Ascending aorta (tissue), 2 donors: Measurements from ENCODE around the gene CCT7. TPM values are rescaled to one million over a fixed set of nuclear protein-coding genes. Genes with fewer than 3 reads are reported as not detected.

ENCODE experiments used
- DNase-seq, 2 donors: peaks; one replicate each; pipeline ENCODE4 v3.0.0-alpha.2; 2019; ENCODE audit warnings: low spot score in 2 of 2
- H3K27ac ChIP-seq, 2 donors: fragments of 200-600 bp; sonication (generic); one replicate each; pipeline ENCODE4 v1.5.1; 2016 to 2017; ENCODE audit warnings: mild to moderate bottlenecking in 1 of 2
- H3K27me3 ChIP-seq: fragments of 200-600 bp; sonication (generic); one replicate; pipeline ENCODE4 v1.5.1; 2017
- H3K36me3 ChIP-seq, 2 donors: fragments of 200-600 bp; sonication (generic); one replicate each; pipeline ENCODE4 v1.5.1; 2016
- H3K4me1 ChIP-seq, 2 donors: fragments of 200-600 bp; sonication (generic); one replicate each; pipeline ENCODE4 v1.5.1; 2016 to 2017; ENCODE audit warnings: mild to moderate bottlenecking in 1 of 2
- H3K4me3 ChIP-seq, 2 donors: fragments of 200-600 bp; sonication (generic); one replicate each; pipeline ENCODE4 v1.5.1; 2016 to 2017; ENCODE audit warnings: mild to moderate bottlenecking in 1 of 2
- H3K9me3 ChIP-seq, 2 donors: fragments of 200-600 bp; sonication (generic); one replicate each; pipeline ENCODE4 v1.5.1; 2016
- CTCF ChIP-seq, 3 experiments: fragments of 200-600 bp in 2 of 3; fragments of 450-650 bp in 1 of 3; sonication (generic) in 2 of 3; IDR thresholded peaks; one replicate each; pipeline ENCODE4 v1.5.1; 2016 to 2019; ENCODE audit warnings: antibody characterized with exemption in 3 of 3, mild to moderate bottlenecking in 1 of 3, moderate library complexity in 1 of 3
- intact Hi-C: fragments of 100-400 bp; cut with DNase I; formaldehyde crosslinking; loops from one replicate; pipeline ENCODE4 v1.15.1; 2023
- total RNA-seq: library from RNA; depleted of rRNA; stranded (reverse); fragments of >200 nt; gene quantifications from one replicate; pipeline ENCODE4 v1.1.0, GENCODE V29; 2016

CCT7 gene
- total RNA-seq, 1 donor from 2014 or later, result 226 TPM

GRCh38 chr2:73202156-73203054, 31.7 kb upstream of the CCT7 start, which contains the start of gene NOTO:
TSS of gene NOTO (plus strand) at chr2:73202574. CDS start at chr2:73202667, 93 bp downstream.
- H3K4me3 ChIP-seq, result peak within 1 kb of the TSS; percentile 38 to 58
- peaks cover 19% of the 10 kb centered on the region for H3K27me3 ChIP-seq
- DNase-seq, result no peak
- no peaks in the 10 kb centered on the region for H3K9me3 ChIP-seq
- peaks cover 0 to 7% of the 10 kb centered on the region in 2 donors for H3K4me1 ChIP-seq
- intact Hi-C loops, result no loop called here
- no peak within 1 kb of the TSS for H3K27ac ChIP-seq
- no peaks in the 10 kb centered on the region for H3K36me3 ChIP-seq
- no peak for TF ChIP-seq CTCF (IDR thresholded peaks at IDR 0.05)

- H3K36me3 ChIP-seq, result no peaks in the 10 kb centered on the region
- no peak for DNase-seq
- peak overlapping the region; percentile 38 to 58 for H3K4me3 ChIP-seq
- no peaks in the 10 kb centered on the region for H3K9me3 ChIP-seq
- peaks cover 19% of the 10 kb centered on the region for H3K27me3 ChIP-seq
- peaks cover 0 to 7% of the 10 kb centered on the region in 2 donors for H3K4me1 ChIP-seq
- TF ChIP-seq CTCF (IDR thresholded peaks at IDR 0.05), result no peak
- intact Hi-C loops, result no loop called here
- no peak overlapping the region for H3K27ac ChIP-seq
Observed at GRCh38 chr2:73203055-73203681, 30.9 kb upstream of the CCT7 start.

GRCh38 chr2:73205611-73206010, 28.5 kb upstream of the CCT7 start:
- no peaks in the 10 kb centered on the region for H3K36me3 ChIP-seq
- H3K27me3 ChIP-seq, result peaks cover 19% of the 10 kb centered on the region
- no peak overlapping the region for H3K4me3 ChIP-seq
- peaks cover 0 to 7% of the 10 kb centered on the region in 2 donors for H3K4me1 ChIP-seq
- intact Hi-C loops, result no loop called here
- TF ChIP-seq CTCF (IDR thresholded peaks at IDR 0.05), result no peak
- no peak overlapping the region for H3K27ac ChIP-seq
- H3K9me3 ChIP-seq, result no peaks in the 10 kb centered on the region
- no peak for DNase-seq

- Histone ChIP-seq H3K4me1 (peaks cover 0 to 10% of the 10 kb centered on the region in 2 donors), H3K4me3 (no peak overlapping the region), H3K27me3 (no peaks in the 10 kb centered on the region), H3K9me3 (no peaks in the 10 kb centered on the region), H3K27ac (no peak overlapping the region), H3K36me3 (no peaks in the 10 kb centered on the region)
- DNase-seq, result no peak
- intact Hi-C loops, result no loop called here
- no peak for TF ChIP-seq CTCF (IDR thresholded peaks at IDR 0.05)
Observed at GRCh38 chr2:73208258-73208657, 25.9 kb upstream of the CCT7 start.

GRCh38 chr2:73210019-73210418, 24.1 kb upstream of the CCT7 start:
- Histone ChIP-seq H3K4me1 (peaks cover 0 to 17% of the 10 kb centered on the region in 2 donors), H3K4me3 (no peak overlapping the region), H3K27me3 (no peaks in the 10 kb centered on the region), H3K36me3 (no peaks in the 10 kb centered on the region), H3K27ac (no peak overlapping the region), H3K9me3 (no peaks in the 10 kb centered on the region)
- intact Hi-C loops, result loop anchor here (5.0 to 10.0 kb wide), 4 partner anchors 48 to 385 kb away; partner anchors contain the start of genes EXOC6B and RAB11FIP5
- DNase-seq, result no peak
- no peak for TF ChIP-seq CTCF (IDR thresholded peaks at IDR 0.05)
